Measurements from ENCODE around the gene GNA12.

DNA sequence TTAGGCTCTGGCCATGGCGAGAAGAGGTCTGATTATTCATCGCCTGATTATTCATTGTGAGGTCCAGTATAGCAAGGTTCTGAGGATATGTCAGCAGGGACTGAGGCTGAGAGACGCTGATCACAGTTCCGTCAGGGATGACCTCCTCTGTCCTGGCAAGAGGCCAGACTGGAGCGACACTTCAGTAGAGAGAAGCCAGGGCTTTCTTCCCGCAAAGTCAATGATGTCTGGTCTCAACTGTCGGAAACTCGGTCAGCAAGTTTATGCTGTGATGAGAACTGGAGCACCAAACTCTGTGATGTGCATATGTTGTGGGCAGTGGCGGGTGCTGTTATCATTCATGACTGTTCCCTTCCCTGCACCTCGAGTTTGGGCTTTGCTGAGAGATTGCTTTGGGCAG lies 29.0 kb upstream of the GNA12 start:
- TF ChIP-seq EZH2phosphoT487 (IDR thresholded peaks at IDR 0.05; ENCODE audit: insufficient read depth, low read depth) = no peak
- no peak for TF ChIP-seq EZH2 (IDR thresholded peaks at IDR 0.05; ENCODE audit: insufficient read depth, poor library complexity, severe bottlenecking)

Data from GM23248 (cell line).